HT1080 (cell line): Measurements from ENCODE around the gene CYP26A1. TPM values are rescaled to one million over a fixed set of nuclear protein-coding genes. Genes with fewer than 3 reads are reported as not detected.
"Not testable (repeated sequence)": the region's sequence is repeated elsewhere in the genome, so short reads cannot be mapped to it uniquely, and the experiment has no call there.

Experiments used
- DNase-seq: peaks from one replicate; pipeline ENCODE4 v3.0.0-alpha.2; 2015; ENCODE audit warnings: low read depth
- total RNA-seq: library from RNA; depleted of rRNA; stranded (reverse); fragments of >200 nt; shearing (Covaris generic); gene quantifications from 2 replicates; pipeline ENCODE4 v1.2.3, GENCODE V29; 2014

Gene CYP26A1
- total RNA-seq, 1 experiment from 2014 or later: not detected

- DNase-seq: no peak
Observed at GRCh38 chr10:93077860-93078337, 4.2 kb downstream of the CYP26A1 start.

- no peak for DNase-seq
Observed at GRCh38 chr10:93079663-93080349, 6.1 kb downstream of the CYP26A1 start.

GRCh38 chr10:93080350-93081046, 6.8 kb downstream of the CYP26A1 start:
- peak; percentile 45 for DNase-seq

GRCh38 chr10:93081318-93081717, 7.6 kb downstream of the CYP26A1 start:
- no peak for DNase-seq

- peak; percentile 20 for DNase-seq
Observed at GRCh38 chr10:93081834-93082233, 8.1 kb downstream of the CYP26A1 start.

- DNase-seq: no peak
Observed at GRCh38 chr10:93083743-93084539, 10.2 kb downstream of the CYP26A1 start.

GRCh38 chr10:93085272-93085859, 11.7 kb downstream of the CYP26A1 start:
- no peak for DNase-seq

- no peak for DNase-seq
Observed at GRCh38 chr10:93086289-93086688, 12.6 kb downstream of the CYP26A1 start.

- DNase-seq: no peak
Observed at GRCh38 chr10:93087846-93088245, 14.2 kb downstream of the CYP26A1 start.

GRCh38 chr10:93088466-93088865, 14.8 kb downstream of the CYP26A1 start:
- no peak for DNase-seq

- DNase-seq: no peak
Observed at GRCh38 chr10:93090619-93091018, 16.9 kb downstream of the CYP26A1 start.

GRCh38 chr10:93091960-93092359, 18.3 kb downstream of the CYP26A1 start:
- DNase-seq: no peak

GRCh38 chr10:93095225-93095624, 21.5 kb downstream of the CYP26A1 start:
- DNase-seq: no peak

GRCh38 chr10:93096901-93097300, 23.2 kb downstream of the CYP26A1 start:
- no peak for DNase-seq

- no peak for DNase-seq
Observed at GRCh38 chr10:93097386-93097785, 23.7 kb downstream of the CYP26A1 start.

- no peak for DNase-seq
Observed at GRCh38 chr10:93098816-93099215, 25.1 kb downstream of the CYP26A1 start.

- DNase-seq: no peak
Observed at GRCh38 chr10:93099670-93100069, 26.0 kb downstream of the CYP26A1 start.

GRCh38 chr10:93101148-93101547, 27.5 kb downstream of the CYP26A1 start:
- DNase-seq: not testable (repeated sequence)

GRCh38 chr10:93103953-93104352, 30.3 kb downstream of the CYP26A1 start:
- DNase-seq: no peak

GRCh38 chr10:93106631-93107072, 33.0 kb downstream of the CYP26A1 start:
- no peak for DNase-seq

GRCh38 chr10:93110472-93111146, 36.9 kb downstream of the CYP26A1 start:
- no peak for DNase-seq
